H1 (cell line): ENCODE measurements around the gene GMNN. TPM values are rescaled to one million over a fixed set of nuclear protein-coding genes. Genes with fewer than 3 reads are reported as not detected.

ENCODE experiments used
- CTCF ChIA-PET: fragments of 300-600 bp; sonication (Branson Sonifier 250); formaldehyde crosslinking; loops from one replicate; lab custom pipeline; 2021; ENCODE audit not compliant: partially characterized antibody; lab: Charles Lee
- POLR2A ChIA-PET: fragments of 300-600 bp; sonication (Branson Sonifier 250); formaldehyde crosslinking; loops from one replicate; lab custom pipeline; 2021; ENCODE audit warnings: inconsistent platforms; ENCODE audit not compliant: partially characterized antibody; lab: Charles Lee
- DNase-seq, 2 experiments: peaks; one replicate each; pipeline versions ENCODE4 v3.0.0 to v3.0.0-alpha.2; 2010 to 2022; ENCODE audit warnings: low spot score in 2 of 2, low read depth in 1 of 2, mixed read lengths in 1 of 2
- FAIRE-seq: peaks from 2 replicates; lab custom pipeline; 2011; peaks lifted over from hg19 to GRCh38; lab: Jason Lieb, UNC
- H2AFZ ChIP-seq: 2 replicates; pipeline ENCODE4 v1.8.1; 2012; ENCODE audit warnings: low read length, inconsistent platforms
- H2AK5ac ChIP-seq: 2 replicates; pipeline ENCODE4 v1.6.1; 2013; ENCODE audit warnings: low read depth, low read length
- H2BK120ac ChIP-seq: replicated peaks from 2 replicates; pipeline ENCODE3; 2013; ENCODE audit warnings: low read depth, low read length, inconsistent platforms
- H2BK12ac ChIP-seq: 2 replicates; pipeline ENCODE4 v1.6.1; 2013; ENCODE audit warnings: low read depth, low read length
- H2BK15ac ChIP-seq: 2 replicates; pipeline ENCODE4 v1.6.1; 2013; ENCODE audit warnings: low read length
- H2BK20ac ChIP-seq: 2 replicates; pipeline ENCODE4 v1.6.1; 2013; ENCODE audit warnings: low read length
- H2BK5ac ChIP-seq: 2 replicates; pipeline ENCODE4 v1.6.1; 2013; ENCODE audit warnings: low read depth, low read length
- H3K14ac ChIP-seq: 2 replicates; pipeline ENCODE4 v1.6.1; 2013; ENCODE audit warnings: inconsistent platforms; ENCODE audit not compliant: insufficient read length
- H3K18ac ChIP-seq: 2 replicates; pipeline ENCODE4 v1.6.1; 2013; ENCODE audit warnings: low read length; ENCODE audit errors: extremely low read depth
- H3K23ac ChIP-seq: 2 replicates; pipeline ENCODE4 v1.6.1; 2013; ENCODE audit warnings: inconsistent platforms; ENCODE audit not compliant: insufficient read length
- H3K23me2 ChIP-seq: 2 replicates; pipeline ENCODE4 v1.6.1; 2013; ENCODE audit warnings: low read depth, low read length
- H3K27ac ChIP-seq: 2 replicates; pipeline ENCODE4 v1.6.1; 2011; ENCODE audit warnings: low read depth, low read length, inconsistent platforms
- H3K27me3 ChIP-seq, 4 experiments: replicated peaks in 1 of 4; 1 replicate in 1 of 4; 2 replicates in 3 of 4; pipeline versions ENCODE4 v1.6.1 to v1.8.1; 2011 to 2013; ENCODE audit warnings: low read length in 3 of 4, mild to moderate bottlenecking in 3 of 4, inconsistent platforms in 2 of 4, mixed read lengths in 2 of 4, moderate library complexity in 1 of 4; ENCODE audit not compliant: control insufficient read depth in 3 of 4, insufficient read depth in 3 of 4; ENCODE audit errors: extremely low read depth in 1 of 4
- H3K36me3 ChIP-seq, 4 experiments: 2 replicates each; pipeline versions ENCODE4 v1.6.1 to v1.8.1; 2011 to 2013; ENCODE audit warnings: mild to moderate bottlenecking in 4 of 4, low read length in 3 of 4, moderate library complexity in 2 of 4, control low read depth in 1 of 4, inconsistent platforms in 1 of 4; ENCODE audit not compliant: insufficient read depth in 4 of 4, control insufficient read depth in 2 of 4
- H3K4ac ChIP-seq: replicated peaks from 2 replicates; pipeline ENCODE3; 2013; ENCODE audit warnings: low read length, low read depth, mixed read lengths, inconsistent platforms; ENCODE audit not compliant: insufficient read length
- H3K4me1 ChIP-seq, 4 experiments: replicated peaks in 1 of 4; 1 replicate in 1 of 4; 2 replicates in 3 of 4; pipeline versions ENCODE4 v1.6.1 to v1.8.1; 2011 to 2013; ENCODE audit warnings: low read length in 3 of 4, inconsistent platforms in 2 of 4, mixed read lengths in 1 of 4; ENCODE audit not compliant: insufficient read depth in 4 of 4, control insufficient read depth in 3 of 4
- H3K4me2 ChIP-seq, 2 experiments: 2 replicates each; pipeline versions ENCODE4 v1.6.1 to v1.8.1; 2011 to 2013; ENCODE audit warnings: low read depth in 2 of 2, low read length in 2 of 2, control low read depth in 1 of 2, inconsistent platforms in 1 of 2, mild to moderate bottlenecking in 1 of 2; ENCODE audit not compliant: insufficient read depth in 1 of 2
- H3K4me3 ChIP-seq, 4 experiments: fragments of 200-600, 300-600 bp in 1 of 4; sonication (generic), shearing (Covaris generic), sonication (Bioruptor Twin) in 1 of 4; 2 replicates each; pipeline versions ENCODE4 v1.5.1 to v1.8.1; 2011 to 2016; ENCODE audit warnings: low read length in 4 of 4, low read depth in 3 of 4, control low read depth in 2 of 4, inconsistent platforms in 2 of 4, mild to moderate bottlenecking in 2 of 4, mixed read lengths in 1 of 4, moderate library complexity in 1 of 4; ENCODE audit not compliant: insufficient read depth in 2 of 4; ENCODE audit errors: extremely low read depth in 1 of 4
- H3K56ac ChIP-seq: replicated peaks from 2 replicates; pipeline ENCODE3; 2013; ENCODE audit warnings: low read depth, mild to moderate bottlenecking, mixed read lengths, low read length, inconsistent platforms; ENCODE audit not compliant: insufficient read length
- H3K79me1 ChIP-seq: 2 replicates; pipeline ENCODE4 v1.6.1; 2013; ENCODE audit warnings: low read depth, low read length, control low read depth
- H3K79me2 ChIP-seq, 2 experiments: 2 replicates each; pipeline versions ENCODE4 v1.6.1 to v1.8.1; 2012 to 2013; ENCODE audit warnings: low read length in 2 of 2, mild to moderate bottlenecking in 2 of 2, inconsistent platforms in 1 of 2; ENCODE audit not compliant: insufficient read depth in 2 of 2, control insufficient read depth in 1 of 2
- H3K9ac ChIP-seq, 4 experiments: replicated peaks in 1 of 4; 1 replicate in 1 of 4; 2 replicates in 3 of 4; pipeline versions ENCODE4 v1.6.1 to v1.8.1; 2011 to 2013; ENCODE audit warnings: low read depth in 3 of 4, low read length in 3 of 4, control low read depth in 2 of 4, mild to moderate bottlenecking in 2 of 4, moderate library complexity in 2 of 4, inconsistent platforms in 1 of 4; ENCODE audit errors: extremely low read depth in 1 of 4
- H3K9me3 ChIP-seq, 2 experiments: 2 replicates each; pipeline versions ENCODE4 v1.6.1 to v1.8.1; 2012 to 2013; ENCODE audit warnings: mild to moderate bottlenecking in 2 of 2, moderate library complexity in 2 of 2, control low read depth in 1 of 2, inconsistent platforms in 1 of 2, low read depth in 1 of 2, low read length in 1 of 2, mixed read lengths in 1 of 2; ENCODE audit not compliant: insufficient read depth in 2 of 2
- H4K20me1 ChIP-seq, 2 experiments: replicated peaks in 1 of 2; 2 replicates each; pipeline versions ENCODE3 to v1.8.1; 2011 to 2013; ENCODE audit warnings: inconsistent platforms in 2 of 2, low read length in 2 of 2, mild to moderate bottlenecking in 1 of 2; ENCODE audit not compliant: insufficient read depth in 2 of 2, control insufficient read depth in 1 of 2
- H4K5ac ChIP-seq: 2 replicates; pipeline ENCODE4 v1.6.1; 2013; ENCODE audit warnings: low read length, low read depth, mixed read lengths, inconsistent platforms; ENCODE audit not compliant: insufficient read length
- H4K8ac ChIP-seq: 2 replicates; pipeline ENCODE4 v1.8.0; 2013; ENCODE audit warnings: mild to moderate bottlenecking, moderate library complexity, low read length, inconsistent platforms; ENCODE audit not compliant: insufficient read depth; ENCODE audit errors: extremely low read depth
- H4K91ac ChIP-seq: replicated peaks from 2 replicates; pipeline ENCODE3; 2013; ENCODE audit warnings: low read length, mixed read lengths, inconsistent platforms; ENCODE audit not compliant: insufficient read length
- KDM5A ChIP-seq: fragments of 200-600 bp; IDR thresholded peaks from 2 replicates; pipeline ENCODE4 v1.7.1; 2012; ENCODE audit warnings: mild to moderate bottlenecking, low read length, inconsistent platforms, mixed read lengths
- WGBS, 2 experiments: shearing (Covaris generic) in 1 of 2; methylation state at CpG; one replicate each; pipeline versions ENCODE4 v1.1.6 to v1.1.7; 2013 to 2015; ENCODE audit warnings: low lambda C conversion rate in 2 of 2, mixed read lengths in 2 of 2, inconsistent platforms in 1 of 2, low coverage in 1 of 2, missing lambda C conversion rate in 1 of 2; ENCODE audit not compliant: insufficient replicate concordance in 2 of 2, insufficient coverage in 1 of 2, insufficient read length in 1 of 2; ENCODE audit errors: extremely low coverage in 1 of 2, missing lambda C conversion rate in 1 of 2; 5-methylcytosine and 5-hydroxymethylcytosine counted together
- polyA plus RNA-seq, 7 experiments: library from polyadenylated mRNA; depleted of rRNA in 3 of 7; stranded (reverse) in 5 of 7; unstranded in 2 of 7; fragments of >200 nt in 5 of 7; fragments of 200-250 nt in 2 of 7; gene quantifications; 1 replicate in 5 of 7; 2 replicates in 1 of 7; 4 replicates in 1 of 7; pipeline versions ENCODE4 v1.2.1 to v1.2.3, GENCODE V29; 2011 to 2013; ENCODE audit warnings: missing spikeins in 2 of 7, mixed read lengths in 2 of 7
- total RNA-seq: library from RNA; stranded (reverse); fragmentation: NEBNext Ultra II Directional; extraction: Animal tissue kit (Norgen Biotek cat#: 25700); gene quantifications from 2 replicates; pipeline ENCODE4 v1.2.1, GENCODE V29; 2021

GMNN gene
- total and polyA plus RNA-seq, 2 of the 8 experiments (the other 6 are each of a cell fraction or from before 2014, with no cell fraction given): 65.9 to 101 TPM

GRCh38 chr6:24768361-24768760, 6.4 kb upstream of the GMNN start:
- H4K5ac ChIP-seq: no peak overlapping the region
- H3K79me1 ChIP-seq: no peaks in the 10 kb centered on the region
- H3K27ac ChIP-seq: no peak overlapping the region
- H3K79me2 ChIP-seq: no peaks in the 10 kb centered on the region
- no peak overlapping the region for H3K56ac ChIP-seq
- no peak overlapping the region for H3K14ac ChIP-seq
- CTCF ChIA-PET: interaction anchor here (0.8 to 1.4 kb wide), 3 partner anchors 103 to 244 kb away, joined by 3 to 5 read pairs (median 3); no protein-coding TSS in a partner anchor
- H3K18ac ChIP-seq: no peak overlapping the region
- no peaks in the 10 kb centered on the region for H3K9me3 ChIP-seq
- H3K27me3 ChIP-seq: no peaks in the 10 kb centered on the region
- POLR2A ChIA-PET: no interaction called here
- DNase-seq (no peak), FAIRE-seq (no peak)
- no peaks in the 10 kb centered on the region for H3K23me2 ChIP-seq
- H3K36me3 ChIP-seq: no peaks in the 10 kb centered on the region
- no peak overlapping the region for H2BK120ac ChIP-seq
- H4K20me1 ChIP-seq: no peaks in the 10 kb centered on the region
- H3K4me2 ChIP-seq: no peak overlapping the region
- no peak overlapping the region for H3K4ac ChIP-seq
- H2AFZ ChIP-seq: no peak overlapping the region
- H4K91ac ChIP-seq: no peak overlapping the region
- no peaks in the 10 kb centered on the region for H3K4me1 ChIP-seq
- 89% methylated on average over 5 of the region's 5 CpGs; no CpG with 5 or more reads in 1 of the 2 experiments for WGBS, 2 experiments
- no peak overlapping the region for H3K23ac ChIP-seq
- no peak overlapping the region for H4K8ac ChIP-seq
- no peak overlapping the region for H2BK5ac ChIP-seq
- no peak overlapping the region for H2BK12ac ChIP-seq
- H3K9ac ChIP-seq: no peak overlapping the region
- H2BK20ac ChIP-seq: no peak overlapping the region
- no peak overlapping the region for H3K4me3 ChIP-seq
- no peak for TF ChIP-seq KDM5A
- H2BK15ac ChIP-seq: no peak overlapping the region
- no peak overlapping the region for H2AK5ac ChIP-seq
